Stomach (tissue), 9 donors: Measurements from ENCODE around the gene SCYL2. TPM values are rescaled to one million over a fixed set of nuclear protein-coding genes. Genes with fewer than 3 reads are reported as not detected.

Experiments
- DNase-seq, 2 donors: peaks; one replicate each; pipeline versions ENCODE4 v3.0.0 to v3.0.0-alpha.2; 2013 to 2019
- H3K27ac ChIP-seq, 5 donors: fragments of 200-600 bp in 4 of 5; sonication (generic) in 4 of 5; one replicate each; pipeline ENCODE4 v1.5.1; 2013 to 2019; ENCODE audit warnings: mild to moderate bottlenecking in 1 of 5, moderate library complexity in 1 of 5
- H3K27me3 ChIP-seq, 3 donors: fragments of 200-600 bp; sonication (generic); one replicate each; pipeline ENCODE4 v1.5.1; 2017 to 2019; ENCODE audit warnings: mixed run types in 1 of 3
- H3K36me3 ChIP-seq, 4 donors: fragments of 200-600 bp; sonication (generic); 1 replicate in 3 of 4; 2 replicates in 1 of 4; pipeline ENCODE4 v1.5.1; 2016 to 2019
- H3K4me1 ChIP-seq, 4 donors: fragments of 200-600 bp; sonication (generic); one replicate each; pipeline ENCODE4 v1.5.1; 2016 to 2019
- H3K4me3 ChIP-seq, 4 donors: fragments of 200-600 bp; sonication (generic) in 3 of 4; one replicate each; pipeline ENCODE4 v1.5.1; 2016 to 2019; ENCODE audit warnings: mild to moderate bottlenecking in 1 of 4
- H3K9me3 ChIP-seq, 4 donors: fragments of 200-600 bp; sonication (generic); one replicate each; pipeline ENCODE4 v1.5.1; 2016 to 2019
- EP300 ChIP-seq: sonication (generic); formaldehyde crosslinking; IDR thresholded peaks from one replicate; pipeline ENCODE4 v1.6.1; 2017; ENCODE audit warnings: antibody characterized with exemption
- POLR2A ChIP-seq, 4 donors: fragments of 450-650 bp; IDR thresholded peaks; one replicate each; pipeline ENCODE4 v1.6.1; 2016; ENCODE audit warnings: antibody characterized with exemption in 4 of 4, control low read depth in 2 of 4, mild to moderate bottlenecking in 1 of 4, moderate library complexity in 1 of 4
- POLR2AphosphoS5 ChIP-seq, 3 donors: sonication (generic); formaldehyde crosslinking; IDR thresholded peaks; one replicate each; pipeline ENCODE4 v1.6.1; 2016; ENCODE audit warnings: antibody characterized with exemption in 3 of 3
- WGBS, 5 donors: extraction: QIAGEN DNeasy Blood & Tissue Kit in 3 of 5; methylation state at CpG; one replicate each; pipeline versions ENCODE4 v1.1.5 to v1.1.7; 2013 to 2018; 5-methylcytosine and 5-hydroxymethylcytosine counted together
- intact Hi-C: fragments of 100-400 bp; cut with DNase I; formaldehyde crosslinking; loops from one replicate; pipeline ENCODE4 v1.15.1; 2023; ENCODE audit warnings: low total_unique reads
- polyA plus RNA-seq, 3 donors: library from polyadenylated mRNA; stranded (reverse); fragments of 200-250 nt; gene quantifications; one replicate each; pipeline ENCODE4 v1.2.3, GENCODE V29; 2013
- total RNA-seq, 5 donors: library from RNA; depleted of rRNA; stranded (reverse); fragments of >200 nt; gene quantifications; one replicate each; pipeline versions ENCODE4 v1.1.0 to v1.2.3, GENCODE V29; 2014 to 2016
- TF ChIP-seq, protein P1 (sequence below), 7 experiments: fragments of 450-650 bp in 4 of 7; fragments of 200-600 bp in 3 of 7; sonication (generic) in 3 of 7; IDR thresholded peaks; one replicate each; pipeline ENCODE4 v1.5.1; 2016 to 2019; ENCODE audit warnings: antibody characterized with exemption in 7 of 7, control low read depth in 2 of 7, mild to moderate bottlenecking in 1 of 7
- donor health status: healthy with polysubstance abuse.
- donor health status: Bipolar disorder and iron deficiency.
- donor health status: healthy.

SCYL2 gene
- total and polyA plus RNA-seq, 8 donors = 9.1 to 97.3 (median 28.7) TPM

GRCh38 chr12:100234591-100235304 lies 32.2 kb upstream of the SCYL2 start:
- TF ChIP-seq, protein P1, sequence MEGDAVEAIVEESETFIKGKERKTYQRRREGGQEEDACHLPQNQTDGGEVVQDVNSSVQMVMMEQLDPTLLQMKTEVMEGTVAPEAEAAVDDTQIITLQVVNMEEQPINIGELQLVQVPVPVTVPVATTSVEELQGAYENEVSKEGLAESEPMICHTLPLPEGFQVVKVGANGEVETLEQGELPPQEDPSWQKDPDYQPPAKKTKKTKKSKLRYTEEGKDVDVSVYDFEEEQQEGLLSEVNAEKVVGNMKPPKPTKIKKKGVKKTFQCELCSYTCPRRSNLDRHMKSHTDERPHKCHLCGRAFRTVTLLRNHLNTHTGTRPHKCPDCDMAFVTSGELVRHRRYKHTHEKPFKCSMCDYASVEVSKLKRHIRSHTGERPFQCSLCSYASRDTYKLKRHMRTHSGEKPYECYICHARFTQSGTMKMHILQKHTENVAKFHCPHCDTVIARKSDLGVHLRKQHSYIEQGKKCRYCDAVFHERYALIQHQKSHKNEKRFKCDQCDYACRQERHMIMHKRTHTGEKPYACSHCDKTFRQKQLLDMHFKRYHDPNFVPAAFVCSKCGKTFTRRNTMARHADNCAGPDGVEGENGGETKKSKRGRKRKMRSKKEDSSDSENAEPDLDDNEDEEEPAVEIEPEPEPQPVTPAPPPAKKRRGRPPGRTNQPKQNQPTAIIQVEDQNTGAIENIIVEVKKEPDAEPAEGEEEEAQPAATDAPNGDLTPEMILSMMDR (IDR thresholded peaks at IDR 0.05) = peak in 5 of 7 experiments; percentile 20 to 70 (median 56)
- no peak for TF ChIP-seq POLR2AphosphoS5 (IDR thresholded peaks at IDR 0.05)
- no peak for TF ChIP-seq EP300
- Histone ChIP-seq H3K36me3 (no peaks in the 10 kb centered on the region), H3K4me1 (peaks cover 0 to 8% (median 3%) of the 10 kb centered on the region in 4 donors), H3K9me3 (no peaks in the 10 kb centered on the region), H3K27ac (peak overlapping the region in 3 of 5 donors; percentile 1 to 62 (median 36)), H3K27me3 (no peaks in the 10 kb centered on the region), H3K4me3 (no peak overlapping the region)
- 29 to 41% (median 31%) methylated on average over 7 of the region's 7 CpGs for WGBS, 5 donors
- DNase-seq = peak in 1 of 2 donors; percentile 76
- intact Hi-C loops = loop anchor here (5.0 kb wide), 1 partner anchor 318 kb away; no protein-coding TSS in a partner anchor

- H3K27ac ChIP-seq = no peak overlapping the region
These were observed 28.2 kb upstream of the SCYL2 start for GRCh38 chr12:100238801-100239200.

DNA sequence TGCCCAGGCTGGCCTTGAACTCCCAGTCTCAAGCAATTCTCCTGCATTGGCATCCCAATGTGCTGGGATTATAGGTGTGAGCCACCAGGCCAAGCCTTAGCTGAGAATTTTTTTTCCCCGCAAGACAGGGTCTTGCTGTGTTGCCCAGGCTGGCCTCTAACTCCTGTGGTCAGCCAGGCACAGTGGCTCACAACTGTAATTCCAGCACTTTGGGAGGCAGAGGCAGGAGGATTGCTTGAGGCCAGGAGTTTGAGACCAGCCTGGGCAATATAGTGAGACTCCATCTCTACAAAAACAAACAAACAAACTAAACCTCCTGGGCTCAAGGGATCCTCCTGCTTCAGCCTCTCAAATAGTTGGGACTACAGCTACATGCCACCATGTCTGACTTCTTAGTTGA lies 27.4 kb upstream of the SCYL2 start:
- DNase-seq = no peak
- no peak overlapping the region for H3K4me3 ChIP-seq
- H3K9me3 ChIP-seq = no peaks in the 10 kb centered on the region
- intact Hi-C loops = loop anchor here (5.0 kb wide), 1 partner anchor 313 kb away; no protein-coding TSS in a partner anchor
- peaks cover 0 to 1% (median 0%) of the 10 kb centered on the region in 4 donors for H3K4me1 ChIP-seq
- no peaks in the 10 kb centered on the region for H3K36me3 ChIP-seq
- no peak overlapping the region for H3K27ac ChIP-seq
- H3K27me3 ChIP-seq = no peaks in the 10 kb centered on the region
- WGBS, 5 donors = 86 to 100% (median 100%) methylated on average over 1 of the region's 1 CpG
- TF ChIP-seq, protein P1 (IDR thresholded peaks at IDR 0.05) = no peak
- TF ChIP-seq POLR2A (IDR thresholded peaks at IDR 0.05) = no peak
- TF ChIP-seq POLR2AphosphoS5 (IDR thresholded peaks at IDR 0.05) = no peak
- no peak for TF ChIP-seq EP300

More at GRCh38 chr12:100238801-100239200, 28.2 kb upstream of the SCYL2 start:
- 96 to 99% (median 97%) methylated on average over 3 of the region's 3 CpGs for WGBS, 5 donors
- H3K27me3 ChIP-seq = no peaks in the 10 kb centered on the region
- DNase-seq = no peak
- intact Hi-C loops = loop anchor here (5.0 kb wide), 1 partner anchor 314 kb away; no protein-coding TSS in a partner anchor
- H3K4me3 ChIP-seq = no peak overlapping the region
- H3K9me3 ChIP-seq = no peaks in the 10 kb centered on the region
- no peaks in the 10 kb centered on the region for H3K36me3 ChIP-seq
- TF ChIP-seq EP300 = no peak
- no peak for TF ChIP-seq POLR2A (IDR thresholded peaks at IDR 0.05)
- TF ChIP-seq, protein P1 (IDR thresholded peaks at IDR 0.05) = no peak
- TF ChIP-seq POLR2AphosphoS5 (IDR thresholded peaks at IDR 0.05) = no peak
- H3K4me1 ChIP-seq = peaks cover 0 to 8% (median 3%) of the 10 kb centered on the region in 4 donors

- DNase-seq = no peak
- Histone ChIP-seq H3K27me3 (no peaks in the 10 kb centered on the region), H3K27ac (no peak overlapping the region), H3K4me1 (no peaks in the 10 kb centered on the region), H3K4me3 (no peak overlapping the region), H3K36me3 (no peaks in the 10 kb centered on the region), H3K9me3 (no peaks in the 10 kb centered on the region)
- 81 to 95% (median 91%) methylated on average over 5 of the region's 5 CpGs for WGBS, 5 donors
- intact Hi-C loops = no loop called here
- TF ChIP-seq EP300 = no peak
- TF ChIP-seq POLR2A (IDR thresholded peaks at IDR 0.05) = no peak
- no peak for TF ChIP-seq POLR2AphosphoS5 (IDR thresholded peaks at IDR 0.05)
These were observed 23.8 kb upstream of the SCYL2 start for GRCh38 chr12:100243137-100243536.

DNA sequence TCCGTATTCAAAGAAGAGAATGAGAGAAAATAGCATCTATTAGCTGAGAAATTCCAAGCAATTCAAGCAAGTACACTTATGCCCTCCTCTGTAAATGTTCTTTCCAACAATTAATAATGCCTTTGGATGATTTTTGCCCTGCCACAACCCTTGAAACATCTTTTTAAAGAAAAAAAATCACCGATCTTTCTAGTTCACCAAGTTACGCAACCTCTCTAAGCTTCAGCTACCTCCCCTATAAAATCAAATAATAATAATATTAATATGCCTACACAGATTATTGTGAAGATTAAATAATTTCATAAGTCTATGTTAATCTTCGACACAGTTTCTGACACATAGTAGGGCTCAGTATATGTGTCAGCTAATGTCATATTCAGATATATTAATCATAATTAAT lies 19.2 kb upstream of the SCYL2 start:
- 89 to 97% (median 96%) methylated on average over 4 of the region's 4 CpGs for WGBS, 5 donors
- intact Hi-C loops = no loop called here

More for the DNA sequence above, 19.2 kb upstream of the SCYL2 start:
- Histone ChIP-seq H3K4me1 (peaks cover 0 to 16% (median 8%) of the 10 kb centered on the region in 4 donors), H3K27ac (no peak overlapping the region), H3K27me3 (no peaks in the 10 kb centered on the region), H3K4me3 (no peak overlapping the region), H3K36me3 (no peaks in the 10 kb centered on the region), H3K9me3 (no peaks in the 10 kb centered on the region)
- TF ChIP-seq EP300 (no peak), POLR2AphosphoS5 (IDR thresholded peaks at IDR 0.05) (no peak), POLR2A (IDR thresholded peaks at IDR 0.05) (no peak)
- TF ChIP-seq, protein P1 (IDR thresholded peaks at IDR 0.05) = no peak
- DNase-seq = no peak
